Spleen (tissue), 7 donors: ENCODE data around the gene MACROD2.

ENCODE experiments used
- CTCF ChIP-seq, 11 experiments: fragments of 200-600 bp in 7 of 11; fragments of 450-650 bp in 4 of 11; sonication (generic) in 4 of 11; IDR thresholded peaks in 8 of 11; conservative IDR thresholded peaks in 3 of 11; 1 replicate in 7 of 11; 2 replicates in 4 of 11; pipeline versions ENCODE4 v1.4.0 to v1.8.0; 2016 to 2021; ENCODE audit warnings: antibody characterized with exemption in 11 of 11, inconsistent platforms in 4 of 11, mild to moderate bottlenecking in 1 of 11
- POLR2AphosphoS5 ChIP-seq, 3 donors: sonication (generic); formaldehyde crosslinking; IDR thresholded peaks; one replicate each; pipeline ENCODE4 v1.5.1; 2017; ENCODE audit warnings: antibody characterized with exemption in 3 of 3
- donor health status: DM: no; HTN: no; CAD: no; lungs with moderate emphysema.
- donor health status: DM: no; HTN: no; CAD: no.
- donor health status: DM: no; HTN: no; CAD: no.

- TF ChIP-seq CTCF (IDR thresholded peaks at IDR 0.05 in 8 of 11, conservative IDR thresholded peaks at IDR 0.05 in 3 of 11) (no peak), POLR2AphosphoS5 (IDR thresholded peaks at IDR 0.05) (no peak)
Observed at GRCh38 chr20:15900443-15900842, 1905.1 kb downstream of the MACROD2 start.
